Colon (tissue), 2 donors: Measurements from ENCODE around the gene S100G.
A peak's percentile ranks its signal among the peaks of the same experiment; 100 is the strongest.
"Not testable (repeated sequence)": the region's sequence is repeated elsewhere in the genome, so short reads cannot be mapped to it uniquely, and the experiment has no call there.

Experiments used
- FAIRE-seq: peaks from 2 replicates; lab custom pipeline; 2012; peaks lifted over from hg19 to GRCh38; lab: Jason Lieb, UNC
- donor health status: control.
- donor health status: control.

Gene S100G, protein sequence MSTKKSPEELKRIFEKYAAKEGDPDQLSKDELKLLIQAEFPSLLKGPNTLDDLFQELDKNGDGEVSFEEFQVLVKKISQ

DNA sequence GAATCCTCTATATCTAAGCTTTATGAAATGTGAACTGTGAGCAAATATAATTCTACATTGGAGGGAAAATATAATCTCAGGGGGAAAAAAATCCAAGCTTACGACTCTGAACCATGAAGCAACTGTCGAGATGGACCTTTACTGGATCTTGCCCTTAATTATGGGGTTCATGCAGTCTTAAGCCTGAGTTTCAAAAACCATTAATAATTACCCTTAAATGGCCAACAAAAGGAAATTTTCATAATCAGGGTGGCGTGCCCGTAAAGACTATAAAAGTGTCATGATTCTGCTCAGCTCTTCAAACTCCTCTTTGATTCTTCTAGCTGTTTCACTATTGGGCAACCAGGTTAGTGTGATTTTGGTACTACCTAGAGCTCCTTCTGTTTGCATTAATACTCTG, at the start of gene S100G:
Gene S100G (plus strand): TSS at position 301 of the 400 bp plus-strand sequence. CDS start 849 bp downstream, outside the sequence.
- no peak for FAIRE-seq

DNA sequence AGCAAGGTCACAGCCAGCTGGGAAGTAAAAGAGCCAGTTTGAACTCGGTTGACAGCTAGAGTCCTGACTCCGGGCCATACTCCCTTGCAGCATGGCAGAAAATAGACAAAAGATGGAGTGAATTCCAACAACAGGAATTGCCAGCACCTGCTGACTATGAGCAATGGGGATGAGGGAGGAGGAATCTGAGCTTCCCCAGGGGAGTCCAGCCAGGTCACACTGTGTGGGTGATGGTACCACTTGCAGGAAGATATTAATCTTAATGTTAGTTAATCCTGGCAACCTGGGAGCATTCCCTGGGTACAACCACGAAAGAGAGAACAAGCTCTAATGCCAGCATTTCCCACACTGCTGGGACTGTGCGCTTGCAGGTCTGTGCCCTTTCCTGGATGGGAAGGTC, 48.1 kb upstream of the S100G start:
- FAIRE-seq = no peak

DNA sequence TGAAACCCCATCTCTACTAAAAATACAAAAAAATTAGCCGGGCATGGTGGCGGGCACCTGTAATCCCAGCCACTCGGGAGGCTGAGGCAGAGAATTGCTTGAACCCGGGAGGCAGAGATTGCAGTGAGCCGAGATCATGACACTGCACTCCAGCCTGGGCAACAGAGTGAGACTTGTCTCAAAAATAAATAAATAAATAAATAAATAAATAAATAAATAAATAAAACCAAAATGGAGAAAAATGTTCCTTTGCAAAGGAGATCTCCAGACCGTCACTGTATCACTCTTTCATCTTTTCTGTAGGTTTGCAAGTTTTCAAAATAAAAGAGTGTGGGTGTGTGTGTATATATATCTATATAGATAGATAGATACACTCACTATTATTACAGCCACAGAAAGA, 46.7 kb upstream of the S100G start:
- not testable (repeated sequence) for FAIRE-seq

DNA sequence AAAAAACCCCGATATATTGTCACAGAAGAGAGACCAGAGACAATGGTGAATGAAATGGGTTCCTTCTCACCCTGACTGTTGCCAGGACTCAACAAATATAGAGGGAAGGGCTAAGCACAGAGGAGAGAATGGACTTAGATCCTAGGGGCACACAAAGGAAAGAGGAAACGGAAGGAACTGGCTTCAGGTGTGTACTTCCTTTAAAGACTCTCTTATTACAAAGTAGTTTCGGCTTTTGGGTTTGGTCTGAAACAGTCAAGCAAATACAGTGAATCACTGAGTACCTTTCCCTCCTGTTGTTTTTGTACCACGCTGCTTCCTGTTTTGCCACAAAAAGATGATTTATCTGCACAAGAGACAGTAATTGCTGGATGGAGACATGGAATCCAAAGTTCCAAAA, 46.1 kb upstream of the S100G start:
- no peak for FAIRE-seq

DNA sequence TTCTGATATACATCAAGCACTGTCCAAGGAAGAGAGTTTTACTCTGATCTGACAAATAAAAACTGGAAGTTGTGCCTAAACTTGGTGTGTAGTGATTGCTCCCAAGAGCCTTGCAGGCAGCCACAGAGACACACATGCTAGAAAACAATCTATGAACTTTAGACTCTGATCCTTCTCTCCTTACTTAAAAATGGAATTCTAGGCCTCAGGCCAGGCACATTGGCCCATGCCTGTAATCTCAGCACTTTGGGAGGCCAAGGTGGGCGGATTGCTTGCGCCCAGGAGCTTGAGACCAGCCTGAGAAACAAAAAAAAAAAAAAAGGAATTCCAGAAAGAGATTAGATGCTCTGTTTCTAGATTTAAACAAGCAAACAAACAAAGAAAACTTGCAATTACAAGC, 45.6 kb upstream of the S100G start:
- FAIRE-seq = no peak

DNA sequence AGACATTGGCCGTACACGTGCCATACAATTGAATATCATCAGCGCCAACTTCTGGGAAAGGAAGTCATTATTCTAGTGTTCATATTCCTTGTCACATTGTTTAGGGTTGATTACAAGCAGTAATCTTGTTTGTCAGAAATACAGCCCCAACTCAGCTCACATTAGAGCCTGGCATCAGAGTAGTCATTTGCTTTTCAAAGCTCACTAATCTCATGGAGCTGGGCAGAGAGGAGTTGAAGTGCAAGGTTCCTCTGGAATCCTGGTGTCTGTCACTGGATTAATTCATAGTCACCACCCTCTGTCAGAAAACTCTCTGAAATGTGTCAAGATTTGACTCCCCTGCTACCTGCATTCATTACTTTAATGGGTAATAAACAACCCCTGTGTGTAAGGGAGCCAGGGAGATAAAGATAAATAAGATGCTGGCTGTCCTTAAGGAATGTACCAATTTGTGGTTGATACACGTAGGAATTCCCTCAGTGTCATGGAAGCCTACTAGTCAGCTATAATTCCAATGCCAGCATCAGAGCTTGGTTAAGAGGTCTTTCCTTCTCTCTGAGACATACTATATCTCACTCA, 43.7 kb upstream of the S100G start:
- no peak for FAIRE-seq

DNA sequence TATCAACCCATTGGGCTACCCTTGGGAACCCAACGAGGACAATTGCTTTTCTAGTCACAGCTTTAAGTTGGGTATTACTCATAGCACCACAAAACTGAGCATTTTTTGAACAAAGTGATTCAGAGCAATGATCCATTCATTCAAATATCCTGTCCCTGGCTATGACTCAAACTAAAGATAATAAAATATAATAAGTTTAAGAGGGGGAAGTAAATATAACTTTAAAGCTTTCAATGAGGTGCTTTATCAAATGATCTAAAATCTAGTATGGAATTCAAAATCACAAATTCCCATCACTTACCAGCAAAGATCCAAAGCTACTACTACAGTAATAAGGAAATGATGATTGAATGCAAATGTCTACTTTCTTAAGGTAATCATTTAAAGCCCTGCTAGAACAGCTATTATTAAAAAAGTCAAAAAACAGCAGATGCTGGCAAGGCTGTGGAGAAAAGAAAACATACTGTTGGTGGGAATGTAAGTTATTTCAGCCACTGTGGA, 39.8 kb upstream of the S100G start:
- no peak for FAIRE-seq

DNA sequence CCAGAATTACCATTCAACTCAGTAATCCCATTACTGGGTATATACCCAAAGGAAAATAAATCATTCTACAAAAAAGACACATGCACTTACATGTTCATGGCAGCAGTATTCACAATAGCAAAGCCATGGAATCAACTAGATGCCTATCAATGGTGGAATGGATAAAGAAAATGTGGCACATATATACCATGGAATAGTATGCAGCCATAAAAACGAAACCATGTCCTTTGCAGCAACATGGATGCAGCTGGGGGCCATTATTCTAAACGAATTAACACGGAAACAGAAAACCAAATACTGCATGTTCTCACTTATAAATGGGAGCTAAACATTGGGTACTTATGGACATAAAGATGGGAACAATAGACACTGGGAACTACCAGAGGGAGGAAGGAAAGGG, 39.3 kb upstream of the S100G start:
- not testable (repeated sequence) for FAIRE-seq

DNA sequence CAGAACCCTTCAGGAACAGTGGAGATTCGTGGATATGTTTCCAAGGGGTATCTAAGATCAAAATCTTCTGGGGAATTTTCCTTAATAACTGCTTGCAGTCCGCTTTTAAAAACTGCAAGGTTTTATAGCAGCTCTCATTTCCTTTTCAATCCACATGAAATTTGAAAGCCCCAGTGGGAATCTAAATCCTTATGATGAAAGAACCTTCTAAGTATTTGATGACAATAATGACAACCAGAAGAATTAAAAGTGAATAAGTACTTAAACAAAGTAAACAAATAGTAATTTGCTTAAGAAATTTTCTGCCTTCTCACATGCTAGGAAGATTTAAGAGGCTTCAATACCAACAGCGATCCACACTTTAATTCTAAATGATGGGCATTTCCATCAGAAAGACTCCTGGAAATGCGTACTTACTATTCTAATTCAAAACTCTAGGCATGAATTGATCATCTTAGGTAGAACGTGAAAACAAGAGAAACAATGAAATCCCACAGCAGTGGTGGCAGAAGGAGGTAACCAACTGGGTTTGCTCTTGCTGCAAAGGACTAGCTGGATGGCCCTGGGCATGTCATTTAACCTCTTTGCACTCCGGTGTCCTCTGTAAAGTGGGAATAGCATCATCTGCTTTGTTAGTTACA, 37.6 kb upstream of the S100G start:
- no peak for FAIRE-seq

DNA sequence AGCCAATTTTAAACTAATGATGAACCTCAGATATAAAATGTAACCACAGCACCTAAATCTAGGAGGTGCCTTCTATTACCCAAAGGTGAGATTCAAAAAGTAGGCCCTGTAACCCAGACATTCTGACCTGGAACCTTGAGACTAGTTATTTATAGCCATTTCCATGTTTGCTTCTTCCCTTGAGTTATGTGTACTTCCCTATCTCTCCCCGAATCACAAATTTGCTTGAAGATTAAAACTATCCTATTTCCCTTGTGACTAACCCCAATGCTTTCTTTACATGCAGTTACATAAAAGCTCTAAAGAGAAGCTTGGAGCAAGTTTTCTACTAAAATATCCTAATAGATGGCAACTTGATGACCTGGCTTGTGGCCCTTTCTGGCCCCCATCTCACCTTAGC, 32.6 kb upstream of the S100G start:
- FAIRE-seq = no peak

DNA sequence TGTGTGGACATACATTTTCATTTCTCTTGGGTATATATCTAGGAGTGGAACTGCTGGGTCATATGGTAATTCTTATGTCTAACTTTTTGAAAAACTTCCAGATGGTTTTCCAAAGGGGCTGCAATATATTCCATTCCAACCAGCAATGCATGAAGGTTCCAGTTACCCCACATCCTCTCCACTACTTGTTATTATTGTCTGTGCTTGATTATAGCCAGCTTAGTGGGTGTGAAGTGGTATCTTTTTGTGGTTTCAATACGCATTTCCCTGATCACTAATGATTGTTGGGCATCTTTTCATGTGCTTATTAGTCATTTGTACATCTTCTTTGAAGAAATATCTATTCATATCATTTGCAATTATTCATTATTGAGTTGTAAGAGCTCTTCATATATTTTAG, 31.5 kb upstream of the S100G start:
- peak; percentile 70 for FAIRE-seq

DNA sequence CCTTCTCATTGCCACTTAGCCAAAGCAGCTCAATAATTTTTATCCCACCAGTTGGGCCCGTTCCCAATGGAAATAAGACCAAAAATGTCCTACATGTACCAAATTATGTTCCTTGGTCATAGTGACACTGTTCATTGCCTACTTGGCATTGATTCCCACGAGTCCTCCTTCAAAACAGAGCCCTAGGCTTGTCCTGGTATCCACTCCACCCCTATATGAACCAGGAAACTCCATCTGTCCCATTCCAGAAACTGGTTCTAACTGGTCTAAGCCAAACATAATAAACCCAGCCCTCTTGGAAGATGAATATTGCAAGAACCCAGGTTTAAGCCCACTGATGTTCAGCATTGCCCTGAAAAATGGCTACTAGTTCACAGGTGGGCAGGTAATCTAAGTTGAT, 30.9 kb upstream of the S100G start:
- FAIRE-seq = no peak

DNA sequence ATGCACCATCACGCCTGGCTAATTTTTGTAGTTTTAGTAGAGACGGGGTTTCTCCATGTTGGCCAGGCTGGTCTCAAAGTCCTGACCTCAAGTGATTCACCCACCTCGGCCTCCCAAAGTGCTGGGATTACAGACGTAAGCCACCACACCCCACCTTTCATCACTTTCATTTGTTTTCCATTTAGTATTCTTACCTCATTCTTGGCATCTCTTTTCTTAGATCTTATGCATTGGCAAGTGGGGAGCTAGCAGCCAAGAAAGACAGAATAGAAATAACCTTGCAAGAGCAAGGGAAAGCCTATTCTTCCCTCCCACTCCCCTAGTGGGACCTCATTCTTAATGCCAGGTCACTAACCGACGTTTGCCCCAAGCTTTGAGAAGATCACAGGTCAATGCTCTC, 21.4 kb upstream of the S100G start:
- FAIRE-seq = not testable (repeated sequence)

DNA sequence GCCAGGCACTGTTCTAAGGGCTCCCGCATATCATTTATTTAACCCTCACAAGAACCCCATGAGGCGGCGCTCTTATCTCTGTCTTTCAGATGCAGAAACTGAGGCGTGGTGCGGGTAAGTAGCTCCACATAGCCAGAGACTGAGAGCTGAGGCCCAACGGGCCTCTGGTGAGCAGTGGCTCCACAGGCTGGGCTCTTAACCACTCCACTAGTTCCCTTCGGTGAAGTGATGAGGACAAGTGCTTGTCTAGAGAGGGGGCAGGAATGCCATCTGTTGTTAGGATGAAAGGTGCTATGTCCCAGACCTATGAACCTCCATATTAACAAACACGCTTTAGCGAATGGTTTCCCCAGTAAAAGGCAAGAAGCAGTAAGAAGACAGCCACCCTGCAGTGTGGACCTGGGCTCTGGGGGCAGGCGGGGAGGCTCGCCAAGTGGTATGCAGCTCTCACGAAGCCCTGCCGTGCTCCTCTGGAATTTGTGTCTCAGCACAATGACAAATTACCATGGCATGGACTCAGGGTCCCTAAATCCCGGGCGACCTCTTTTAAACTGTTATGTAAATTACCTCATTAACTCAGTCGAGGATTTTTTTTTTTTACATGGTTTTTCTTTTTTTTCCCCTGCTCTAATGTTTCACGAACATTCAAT, 20.9 kb upstream of the S100G start:
- FAIRE-seq = no peak

DNA sequence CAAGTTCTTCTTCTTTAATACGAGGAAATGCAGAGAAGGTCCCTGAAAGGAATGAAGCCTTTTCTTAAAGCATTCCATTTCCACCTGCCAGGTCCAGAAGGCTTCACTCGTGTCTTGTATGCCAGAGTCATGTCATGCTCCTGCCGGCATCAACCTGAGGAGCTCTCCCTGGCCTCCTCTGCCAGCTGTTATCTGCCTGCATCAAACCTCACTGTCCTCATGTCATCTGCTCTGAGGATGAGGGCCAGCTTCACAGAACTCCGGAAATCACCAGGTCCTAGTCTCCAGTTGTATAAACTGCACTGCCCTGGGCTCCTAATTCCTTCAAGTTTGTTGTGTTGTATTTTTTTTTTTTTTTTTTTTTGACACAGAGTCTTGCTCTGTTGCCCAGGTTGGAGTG, 20.0 kb upstream of the S100G start:
- FAIRE-seq = no peak

DNA sequence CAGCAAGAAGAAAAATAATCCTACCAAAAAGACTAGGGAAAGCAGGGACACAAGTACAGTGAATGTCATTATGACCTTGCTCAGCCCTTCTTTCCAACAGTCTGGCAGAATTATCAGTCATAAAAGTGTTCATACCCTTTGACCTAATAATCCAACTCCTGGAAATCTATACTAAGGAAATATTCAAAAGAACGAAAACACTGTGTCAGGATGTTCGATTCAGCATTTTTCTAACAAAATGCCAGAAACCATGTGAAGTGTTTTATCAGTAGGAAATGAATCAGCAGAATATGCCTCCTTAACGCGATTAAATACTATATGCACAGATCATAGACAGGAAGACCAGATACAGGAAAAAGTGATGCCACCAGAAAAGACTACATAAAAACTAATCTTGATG, 16.2 kb upstream of the S100G start:
- no peak for FAIRE-seq

DNA sequence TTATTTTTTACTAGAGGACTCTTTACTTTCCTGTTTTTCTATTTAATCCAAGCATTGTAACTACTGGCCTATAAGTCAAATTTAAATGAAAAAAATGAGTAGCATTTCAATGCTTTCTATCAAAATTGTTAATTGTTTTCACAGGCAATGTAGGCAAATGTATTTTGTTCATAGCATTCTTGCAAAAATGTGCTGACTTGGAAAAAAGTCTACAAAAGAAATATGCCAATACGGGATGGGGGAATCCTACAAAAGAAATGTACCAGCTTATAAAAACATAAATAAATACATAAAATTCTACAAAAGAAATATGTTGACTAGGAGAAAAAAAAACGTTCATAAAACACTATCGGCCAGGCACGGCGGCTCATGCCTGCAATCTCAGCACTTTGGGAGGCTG, 14.9 kb upstream of the S100G start:
- peak; percentile 66 for FAIRE-seq

DNA sequence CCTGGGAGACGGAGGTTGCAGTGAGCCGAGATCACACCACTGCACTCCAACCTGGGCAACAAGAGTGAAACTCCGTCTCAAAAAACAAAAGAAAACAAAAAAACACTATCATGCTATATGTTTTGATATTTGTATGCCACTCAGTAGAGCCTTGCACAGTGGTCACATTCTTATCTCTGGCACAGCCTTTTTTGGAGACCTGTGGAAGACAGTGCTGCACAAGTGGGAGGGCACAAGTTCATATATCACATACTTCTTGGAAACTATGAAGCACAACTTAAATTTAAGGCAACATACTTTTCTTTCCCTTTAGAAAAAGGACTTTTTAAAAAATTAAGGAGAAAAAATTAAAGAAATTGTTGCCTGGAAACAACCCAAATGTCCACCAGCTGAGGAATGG, 14.4 kb upstream of the S100G start:
- no peak for FAIRE-seq

DNA sequence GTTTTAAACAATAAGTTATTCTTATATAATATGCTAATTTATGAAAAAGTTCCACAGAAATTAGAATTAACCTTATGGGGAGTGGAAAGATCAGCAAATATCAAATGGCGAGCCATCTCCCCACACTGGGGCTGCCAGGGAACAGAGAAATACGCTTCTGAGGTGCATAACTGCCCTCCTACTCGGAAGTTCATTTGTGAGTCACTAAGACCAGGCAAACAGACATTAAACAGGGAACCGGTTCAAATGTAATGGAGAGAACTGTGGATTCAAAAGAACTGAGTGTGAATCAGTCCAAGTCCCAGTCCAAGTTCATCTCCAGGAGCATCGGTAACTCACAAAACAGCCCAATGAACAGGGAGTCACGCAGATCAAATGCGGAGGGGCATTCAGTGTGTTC, 11.4 kb upstream of the S100G start:
- no peak for FAIRE-seq

DNA sequence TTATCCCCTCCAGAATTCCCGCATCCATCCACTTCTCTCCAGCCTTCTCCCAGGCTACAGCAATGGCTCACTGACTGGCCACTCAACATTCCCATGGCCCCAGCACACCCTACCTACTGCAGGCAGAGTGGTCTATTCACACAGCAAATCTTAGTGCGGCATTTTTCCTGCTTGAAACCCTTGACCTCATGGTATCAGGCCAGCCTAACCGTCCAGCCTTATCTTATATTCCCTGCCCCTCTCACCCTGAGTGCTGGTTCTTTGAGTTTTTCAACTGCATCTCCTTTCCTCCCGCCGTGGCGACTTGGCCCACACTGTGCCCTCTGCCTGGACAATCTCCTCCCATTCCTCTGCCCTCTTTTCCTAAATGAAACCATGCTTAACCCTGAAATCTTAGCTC, 10.0 kb upstream of the S100G start:
- no peak for FAIRE-seq

DNA sequence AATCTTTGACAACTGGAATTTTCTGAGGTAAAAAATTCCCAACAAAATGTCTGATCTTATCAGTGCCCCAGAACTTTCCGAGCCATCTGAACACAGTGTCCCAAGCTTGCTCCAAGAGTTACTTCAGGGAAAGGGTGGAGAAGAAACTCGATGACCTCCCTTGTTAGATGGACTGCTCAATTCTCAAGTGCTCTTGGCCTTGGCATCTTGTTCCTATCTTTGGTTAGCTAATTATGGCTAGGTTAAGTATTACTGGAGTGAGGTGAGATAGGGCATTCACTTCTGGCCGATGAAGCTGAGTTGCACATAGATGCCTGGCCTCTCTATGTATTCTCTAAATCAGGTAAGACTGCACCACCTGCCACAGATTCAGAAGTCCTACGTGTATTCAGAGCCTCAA, 9.1 kb upstream of the S100G start:
- FAIRE-seq = no peak

DNA sequence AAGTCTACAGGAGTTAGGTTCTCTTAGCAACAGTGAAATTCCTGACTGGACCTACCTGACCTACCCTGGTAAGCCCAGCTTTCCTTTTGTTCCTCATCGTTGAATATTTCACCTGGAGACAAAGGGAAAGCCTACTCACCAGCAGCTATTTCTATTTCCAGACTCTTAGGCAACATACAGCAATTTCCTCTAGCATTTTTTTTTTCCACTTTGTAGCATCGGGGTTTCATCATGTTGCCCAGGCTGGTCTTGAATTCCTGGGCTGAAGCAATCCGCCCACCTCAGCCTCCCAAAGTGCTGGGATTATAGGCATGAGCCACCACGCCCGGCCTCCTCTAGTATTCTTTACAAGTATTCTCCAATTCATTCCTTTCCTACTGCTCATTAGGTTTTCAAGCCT, 6.8 kb upstream of the S100G start:
- FAIRE-seq = no peak

DNA sequence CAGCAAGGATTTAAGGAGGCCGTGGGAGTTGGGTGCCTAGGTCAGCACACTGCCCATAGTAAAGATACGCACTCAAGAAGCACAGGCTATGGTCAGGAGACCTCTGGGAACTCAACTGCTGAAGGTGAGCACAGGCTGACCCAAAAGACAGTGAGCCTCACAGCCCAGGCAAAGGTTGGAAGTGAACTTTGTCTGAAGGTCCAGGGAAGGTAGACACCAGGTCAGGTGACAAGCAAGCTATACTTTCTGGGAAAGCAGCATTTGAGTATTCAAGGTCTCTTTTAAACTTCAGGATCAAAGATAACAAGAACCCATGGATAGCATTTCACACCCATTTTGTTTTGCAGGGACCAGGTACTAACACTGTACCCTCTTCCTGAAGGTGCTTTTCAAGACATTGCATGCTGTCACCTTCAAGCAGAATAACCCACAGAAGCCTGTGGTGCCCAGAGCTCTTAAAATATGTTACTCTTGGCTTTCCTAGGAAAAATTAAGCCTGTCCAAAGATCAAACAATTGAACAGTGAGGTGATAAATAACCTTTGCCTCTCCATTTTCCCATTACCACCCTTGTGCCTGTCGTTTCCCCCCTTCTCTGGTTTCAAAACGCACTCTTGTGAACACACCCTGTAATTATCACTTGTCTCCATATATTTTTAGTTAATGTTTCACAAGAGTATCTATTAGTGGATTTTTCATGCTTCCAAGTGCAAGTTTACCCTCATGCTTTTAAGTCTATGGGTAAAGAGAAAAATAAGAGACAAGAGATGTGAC, 3.4 kb upstream of the S100G start:
- FAIRE-seq = no peak
